A673 (cell line): Measurements from ENCODE around the gene PROM1.

ENCODE experiments used
- EZH2 ChIP-seq: fragments of 200-600 bp; sonication (generic); IDR thresholded peaks from 2 replicates; pipeline ENCODE4 v1.6.1; 2017; ENCODE audit warnings: borderline replicate concordance, low read depth, mild to moderate bottlenecking, mixed read lengths, antibody characterized with exemption, low read length; ENCODE audit not compliant: poor library complexity, severe bottlenecking
- TF ChIP-seq, protein P1 (sequence below): fragments of 300-800, 200-600 bp; sonication (generic); conservative IDR thresholded peaks from 2 replicates; pipeline ENCODE4 v1.5.1; 2017; ENCODE audit warnings: low read depth, mild to moderate bottlenecking, antibody characterized with exemption, low read length, moderate library complexity, mixed read lengths

GRCh38 chr4:16026160-16026761 is 57.6 kb downstream of the PROM1 start:
- TF ChIP-seq, protein P1, sequence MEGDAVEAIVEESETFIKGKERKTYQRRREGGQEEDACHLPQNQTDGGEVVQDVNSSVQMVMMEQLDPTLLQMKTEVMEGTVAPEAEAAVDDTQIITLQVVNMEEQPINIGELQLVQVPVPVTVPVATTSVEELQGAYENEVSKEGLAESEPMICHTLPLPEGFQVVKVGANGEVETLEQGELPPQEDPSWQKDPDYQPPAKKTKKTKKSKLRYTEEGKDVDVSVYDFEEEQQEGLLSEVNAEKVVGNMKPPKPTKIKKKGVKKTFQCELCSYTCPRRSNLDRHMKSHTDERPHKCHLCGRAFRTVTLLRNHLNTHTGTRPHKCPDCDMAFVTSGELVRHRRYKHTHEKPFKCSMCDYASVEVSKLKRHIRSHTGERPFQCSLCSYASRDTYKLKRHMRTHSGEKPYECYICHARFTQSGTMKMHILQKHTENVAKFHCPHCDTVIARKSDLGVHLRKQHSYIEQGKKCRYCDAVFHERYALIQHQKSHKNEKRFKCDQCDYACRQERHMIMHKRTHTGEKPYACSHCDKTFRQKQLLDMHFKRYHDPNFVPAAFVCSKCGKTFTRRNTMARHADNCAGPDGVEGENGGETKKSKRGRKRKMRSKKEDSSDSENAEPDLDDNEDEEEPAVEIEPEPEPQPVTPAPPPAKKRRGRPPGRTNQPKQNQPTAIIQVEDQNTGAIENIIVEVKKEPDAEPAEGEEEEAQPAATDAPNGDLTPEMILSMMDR: peak; percentile 87
- TF ChIP-seq EZH2: no peak
